ENCODE measurements around the gene JAKMIP2. TPM values are rescaled to one million over a fixed set of nuclear protein-coding genes. Genes with fewer than 3 reads are reported as not detected.

JAKMIP2 gene
- total RNA-seq (2022; extraction: Qiagen RNA extraction), result not detected in 5 replicates

GRCh38 chr5:147782110-147783028 is at the start of gene JAKMIP2:
JAKMIP2 (minus strand) TSS chr5:147782728; CDS start chr5:147671806, 110,922 bp downstream.

DNA sequence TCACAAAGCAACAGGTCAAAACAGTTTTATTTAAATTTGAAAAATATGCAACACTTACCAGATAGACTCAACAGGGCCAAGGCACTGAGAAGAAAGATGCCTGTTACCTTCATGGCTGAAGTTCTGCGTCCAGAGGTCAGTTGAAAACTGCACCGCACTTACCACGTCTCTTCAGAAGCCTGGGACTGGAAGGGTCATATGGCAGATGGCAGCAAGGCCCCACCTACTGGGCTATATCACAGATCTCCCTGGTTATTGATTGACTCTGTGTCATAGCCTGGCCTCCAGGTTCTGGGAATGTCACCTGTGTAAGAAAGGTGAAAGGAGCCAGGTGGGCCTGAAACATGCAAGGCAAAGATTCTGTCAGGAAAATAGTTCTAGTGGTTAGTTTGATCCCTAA is 48.9 kb upstream of the JAKMIP2 start, which contains the start of gene SPINK1:
SPINK1 (minus strand) TSS at position 207 of the 400 bp plus-strand sequence; CDS start at position 113, 94 bp downstream.

Other genes starting within 250 kb of the JAKMIP2 start
- gene SPINK1, start 48.9 kb upstream of the JAKMIP2 start, total RNA-seq (2022; extraction: Qiagen RNA extraction), result 0.68 to 1.9 TPM (median 1.1 TPM) in 5 replicates
- gene SCGB3A2, start 96.0 kb upstream of the JAKMIP2 start, total RNA-seq (2022; extraction: Qiagen RNA extraction), result not detected in 5 replicates
- 0.13 to 0.29 TPM in 2 of 5 replicates, not detected in the others for gene C5orf46, start 123.8 kb upstream of the JAKMIP2 start, total RNA-seq (2022; extraction: Qiagen RNA extraction)